GM12864 (cell line): Measurements from ENCODE around the gene ALK.

ENCODE experiments used
- DNase-seq: peaks from one replicate; pipeline ENCODE4 v3.0.0-alpha.2; 2011; ENCODE audit warnings: low read depth
- H3K4me3 ChIP-seq: 2 replicates; pipeline ENCODE4 v1.5.1; 2011; ENCODE audit warnings: mild to moderate bottlenecking, low read depth, low read length, control low read depth
- TF ChIP-seq, protein P1 (sequence below): IDR thresholded peaks from 2 replicates; pipeline ENCODE4 v1.5.1; 2011; ENCODE audit warnings: low read depth, mild to moderate bottlenecking, moderate library complexity, low read length, control low read depth, inconsistent platforms; ENCODE audit errors: missing control alignments

ALK gene

GRCh38 chr2:29345236-29345635 lies 576.1 kb downstream of the ALK start:
- H3K4me3 ChIP-seq, result no peak overlapping the region
- TF ChIP-seq, protein P1, sequence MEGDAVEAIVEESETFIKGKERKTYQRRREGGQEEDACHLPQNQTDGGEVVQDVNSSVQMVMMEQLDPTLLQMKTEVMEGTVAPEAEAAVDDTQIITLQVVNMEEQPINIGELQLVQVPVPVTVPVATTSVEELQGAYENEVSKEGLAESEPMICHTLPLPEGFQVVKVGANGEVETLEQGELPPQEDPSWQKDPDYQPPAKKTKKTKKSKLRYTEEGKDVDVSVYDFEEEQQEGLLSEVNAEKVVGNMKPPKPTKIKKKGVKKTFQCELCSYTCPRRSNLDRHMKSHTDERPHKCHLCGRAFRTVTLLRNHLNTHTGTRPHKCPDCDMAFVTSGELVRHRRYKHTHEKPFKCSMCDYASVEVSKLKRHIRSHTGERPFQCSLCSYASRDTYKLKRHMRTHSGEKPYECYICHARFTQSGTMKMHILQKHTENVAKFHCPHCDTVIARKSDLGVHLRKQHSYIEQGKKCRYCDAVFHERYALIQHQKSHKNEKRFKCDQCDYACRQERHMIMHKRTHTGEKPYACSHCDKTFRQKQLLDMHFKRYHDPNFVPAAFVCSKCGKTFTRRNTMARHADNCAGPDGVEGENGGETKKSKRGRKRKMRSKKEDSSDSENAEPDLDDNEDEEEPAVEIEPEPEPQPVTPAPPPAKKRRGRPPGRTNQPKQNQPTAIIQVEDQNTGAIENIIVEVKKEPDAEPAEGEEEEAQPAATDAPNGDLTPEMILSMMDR, result no peak
- DNase-seq, result no peak

DNA sequence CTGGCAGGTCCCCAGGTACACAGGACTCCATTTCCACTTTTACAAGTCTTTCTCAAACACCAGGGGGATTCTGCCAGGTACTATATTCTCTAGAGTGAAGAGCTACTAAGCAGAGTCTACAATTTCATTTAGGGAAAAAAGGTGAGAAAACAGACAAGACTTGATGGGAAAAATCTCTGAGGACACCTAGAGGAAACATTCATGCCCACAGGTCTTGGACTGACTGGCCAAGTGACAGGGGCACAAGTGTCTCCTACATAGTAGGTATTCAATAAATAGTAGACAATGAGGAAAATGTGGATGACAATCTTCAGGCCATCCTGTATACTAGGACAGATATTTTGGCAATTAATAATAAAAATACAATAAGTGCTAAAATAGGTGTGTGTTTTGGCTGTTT lies 577.6 kb downstream of the ALK start:
- DNase-seq, result no peak
- no peak overlapping the region for H3K4me3 ChIP-seq
- TF ChIP-seq, protein P1, result no peak

DNA sequence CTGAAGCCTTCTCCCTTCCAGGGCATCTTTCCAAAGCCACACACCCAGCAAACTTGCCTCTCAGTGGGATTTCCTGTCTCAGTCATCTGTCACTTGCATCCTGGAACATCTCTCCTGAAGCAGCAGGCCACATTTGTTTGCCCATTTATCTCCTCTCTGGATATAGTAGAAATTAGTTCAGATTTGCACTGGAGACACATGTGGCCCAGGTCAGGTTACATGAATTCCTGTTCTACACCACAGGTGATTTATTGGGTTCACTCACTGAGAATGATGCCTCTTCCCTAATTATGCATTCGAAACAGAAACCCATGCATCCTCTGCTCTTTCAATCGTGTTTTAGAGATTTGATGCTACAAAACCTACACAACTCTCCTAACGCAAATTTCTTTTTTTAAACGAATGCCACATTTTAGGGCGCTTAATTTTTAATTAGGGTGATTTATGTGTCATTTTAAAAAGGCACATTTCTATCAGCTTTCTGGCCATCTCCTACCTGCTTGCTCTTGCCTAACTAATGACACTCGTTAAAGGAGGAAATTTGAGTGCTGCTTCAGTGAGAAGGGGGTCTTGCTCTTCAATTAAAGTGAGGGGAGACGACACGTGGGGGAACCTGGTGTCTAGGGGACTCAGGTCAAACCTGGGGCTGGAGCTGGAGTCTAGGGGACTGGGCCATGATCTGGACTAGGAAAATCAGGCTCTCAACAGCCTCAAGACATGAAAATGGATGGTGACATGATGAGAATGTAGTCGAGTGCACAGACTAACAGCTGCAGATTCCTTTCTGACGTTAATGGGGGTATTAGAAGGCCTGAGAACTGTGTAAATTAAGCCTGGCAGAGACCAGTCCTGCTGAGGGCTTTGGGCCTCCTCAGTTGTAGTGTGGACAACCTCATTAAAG lies 584.8 kb downstream of the ALK start:
- H3K4me3 ChIP-seq, result no peak overlapping the region
- no peak for DNase-seq
- TF ChIP-seq, protein P1, result no peak

DNA sequence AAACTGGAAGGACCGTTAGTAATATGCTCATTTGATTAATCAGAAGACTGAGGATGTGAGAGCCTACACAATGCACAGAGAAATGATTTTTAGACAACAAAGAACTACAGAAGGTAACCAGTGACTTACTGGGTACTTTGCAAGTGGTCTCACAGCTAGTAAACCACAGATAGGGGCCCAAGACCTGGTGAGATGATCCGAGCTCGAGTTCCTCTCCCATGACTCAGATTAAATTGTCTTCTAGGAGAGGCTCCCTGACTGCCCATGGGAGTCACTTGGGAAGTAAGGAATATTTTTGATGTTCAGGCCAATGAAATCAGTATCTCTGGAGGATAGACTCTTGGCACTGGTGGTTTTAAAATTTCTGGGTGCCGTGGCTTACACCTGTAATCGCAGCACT lies 586.0 kb downstream of the ALK start:
- H3K4me3 ChIP-seq, result no peak overlapping the region
- TF ChIP-seq, protein P1, result no peak

GRCh38 chr2:29334706-29335105 lies 586.7 kb downstream of the ALK start:
- TF ChIP-seq, protein P1, result no peak
- no peak overlapping the region for H3K4me3 ChIP-seq
- DNase-seq, result no peak

More for the DNA sequence above, 586.0 kb downstream of the ALK start:
- DNase-seq, result no peak

GRCh38 chr2:29332540-29332939 lies 588.8 kb downstream of the ALK start:
- TF ChIP-seq, protein P1, result no peak

DNA sequence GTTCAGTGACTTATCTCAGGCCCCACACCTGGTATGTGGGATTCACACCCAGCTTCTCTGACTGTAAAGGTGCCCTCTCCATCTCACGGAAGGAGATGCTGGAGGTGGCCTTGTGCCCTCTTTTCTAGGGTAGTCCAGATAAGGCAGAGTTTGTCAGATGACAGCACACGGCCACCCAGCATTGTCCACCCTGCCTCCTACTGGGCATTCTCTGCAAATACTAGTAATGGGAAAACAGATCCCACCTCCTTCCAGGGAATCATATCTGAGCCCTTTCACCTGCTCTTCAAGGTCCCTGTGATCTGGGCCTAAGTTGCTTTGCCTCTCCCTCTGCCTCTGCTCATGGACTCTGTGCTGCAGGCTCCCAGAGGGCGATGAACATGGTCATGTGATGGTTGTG lies 591.5 kb downstream of the ALK start:
- no peak overlapping the region for H3K4me3 ChIP-seq
- no peak for DNase-seq
- TF ChIP-seq, protein P1, result peak; percentile 49

More at GRCh38 chr2:29332540-29332939, 588.8 kb downstream of the ALK start:
- no peak for DNase-seq
- no peak overlapping the region for H3K4me3 ChIP-seq
